HG03378 (cell line): ENCODE results near the gene AHRR.
"Not testable (repeated sequence)": the region's sequence is repeated elsewhere in the genome, so short reads cannot be mapped to it uniquely, and the experiment has no call there.

Source experiments
- ATAC-seq: cut with Tn5 transposase; IDR thresholded peaks from one replicate; pipeline ENCODE4 v1.9.1; 2021; ENCODE audit warnings: mild to moderate bottlenecking, moderate library complexity; ENCODE audit not compliant: unreplicated experiment

Gene AHRR

DNA sequence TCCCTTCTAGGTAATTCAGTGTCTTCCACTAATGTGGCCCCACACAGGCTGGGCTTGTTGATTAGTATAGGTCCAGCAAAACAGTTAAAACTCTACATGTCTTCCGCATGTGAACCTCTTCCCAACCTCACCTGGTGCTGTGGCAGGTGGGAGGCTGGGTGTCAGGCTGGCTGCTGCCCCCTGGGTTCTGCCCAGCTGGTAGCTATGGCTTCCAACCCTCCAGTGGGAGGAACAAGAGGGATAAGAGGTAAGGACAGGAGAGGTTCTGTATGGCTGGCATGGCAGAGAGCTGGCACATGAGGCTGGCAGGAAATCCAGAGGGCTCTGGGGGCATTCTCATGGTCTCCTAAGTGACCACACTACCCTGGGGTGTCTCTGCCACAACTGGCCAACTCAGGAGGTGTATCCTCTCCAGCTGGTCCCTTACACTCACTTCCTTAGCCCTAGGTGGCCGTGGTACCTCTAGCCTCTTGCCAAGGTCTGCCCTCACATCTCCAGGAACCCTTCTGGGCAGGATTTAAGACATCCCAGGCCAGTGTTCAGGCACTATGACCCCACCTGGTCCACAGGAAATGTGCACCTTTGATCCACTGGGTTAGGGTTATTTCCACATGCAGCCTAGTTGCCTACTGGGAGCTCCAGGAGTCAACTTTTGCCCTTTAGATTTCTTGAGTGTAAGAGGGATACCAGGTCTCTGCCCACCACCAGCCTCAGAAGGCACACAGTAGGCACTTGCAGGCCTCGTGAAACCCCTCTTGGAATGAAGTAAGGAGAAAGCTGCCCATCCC lies 41.7 kb downstream of the AHRR start:
- ATAC-seq = no peak

DNA sequence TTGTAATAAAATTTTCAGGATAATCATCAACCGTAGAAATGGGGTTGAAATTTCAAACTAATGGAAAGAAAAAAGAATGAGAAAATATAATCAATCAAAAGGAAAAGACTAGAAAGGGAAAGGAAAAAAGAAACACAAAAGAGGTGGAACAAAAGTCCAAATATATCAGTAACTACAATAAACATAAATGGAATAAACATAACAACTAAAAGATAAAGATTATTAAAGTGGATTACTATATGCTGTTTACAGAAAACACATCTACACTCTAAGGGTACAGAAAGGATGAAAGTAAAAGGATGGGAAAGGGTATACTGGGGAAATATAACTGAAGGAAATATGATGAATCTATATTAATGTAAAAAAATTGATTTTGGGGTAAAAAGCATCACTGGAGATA lies 43.0 kb downstream of the AHRR start:
- no peak for ATAC-seq

GRCh38 chr5:366541-367357 lies 45.2 kb downstream of the AHRR start:
- ATAC-seq = no peak

GRCh38 chr5:367358-368130 lies 46.0 kb downstream of the AHRR start:
- ATAC-seq = no peak

GRCh38 chr5:368183-369084 lies 46.9 kb downstream of the AHRR start:
- peak; percentile 71 for ATAC-seq

DNA sequence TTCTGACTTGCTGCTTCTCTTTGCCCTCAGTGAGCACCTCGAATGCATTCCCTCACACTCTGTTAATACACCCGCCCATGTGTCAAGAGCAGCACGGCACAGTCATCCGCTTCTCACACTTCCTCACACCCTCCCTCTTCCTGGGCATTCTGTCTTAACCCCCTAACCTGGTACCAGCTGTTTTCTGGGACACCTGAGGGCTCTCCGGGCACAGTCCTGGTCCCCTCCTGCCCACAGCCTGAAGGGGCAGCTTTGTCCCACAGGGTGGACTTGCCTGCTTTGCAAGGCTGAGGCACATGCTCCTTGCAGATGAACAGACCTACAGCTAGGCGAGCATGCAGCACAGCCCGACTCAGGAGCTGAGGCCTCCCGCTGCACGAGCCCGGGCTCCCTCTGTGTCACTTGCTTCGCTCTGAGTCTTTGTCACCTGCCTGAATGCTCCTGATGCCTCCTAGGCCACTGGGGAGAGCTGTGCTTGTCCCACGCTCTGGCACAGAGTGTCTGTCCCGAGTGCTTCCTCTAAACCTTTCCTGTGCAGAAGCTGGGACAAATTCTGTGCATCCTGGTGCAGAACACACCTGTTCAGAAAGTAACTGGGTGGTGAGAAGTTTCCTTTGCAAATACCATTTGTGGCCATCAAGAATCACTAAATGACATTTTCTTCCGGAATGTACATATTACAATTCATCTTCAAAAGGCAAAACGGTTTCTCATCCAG lies 47.8 kb downstream of the AHRR start:
- ATAC-seq = peak; percentile 10

DNA sequence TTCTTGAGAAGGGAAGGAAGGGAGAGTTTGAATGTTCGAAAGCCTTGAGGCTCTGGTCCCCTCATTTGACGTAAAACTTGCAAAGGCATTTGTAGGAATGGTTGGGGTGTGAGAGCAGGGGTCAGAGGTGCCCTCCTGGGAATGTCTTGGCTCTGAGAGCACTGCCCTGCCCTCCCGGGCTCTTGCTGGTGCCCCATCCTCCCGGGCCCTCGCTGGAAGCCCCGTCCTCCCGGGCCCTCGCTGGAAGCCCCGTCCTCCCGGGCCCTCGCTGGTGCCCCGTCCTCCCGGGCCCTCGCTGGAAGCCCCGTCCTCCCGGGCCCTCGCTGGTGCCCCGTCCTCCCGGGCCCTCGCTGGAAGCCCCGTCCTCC lies 48.3 kb downstream of the AHRR start:
- ATAC-seq = not testable (repeated sequence)

DNA sequence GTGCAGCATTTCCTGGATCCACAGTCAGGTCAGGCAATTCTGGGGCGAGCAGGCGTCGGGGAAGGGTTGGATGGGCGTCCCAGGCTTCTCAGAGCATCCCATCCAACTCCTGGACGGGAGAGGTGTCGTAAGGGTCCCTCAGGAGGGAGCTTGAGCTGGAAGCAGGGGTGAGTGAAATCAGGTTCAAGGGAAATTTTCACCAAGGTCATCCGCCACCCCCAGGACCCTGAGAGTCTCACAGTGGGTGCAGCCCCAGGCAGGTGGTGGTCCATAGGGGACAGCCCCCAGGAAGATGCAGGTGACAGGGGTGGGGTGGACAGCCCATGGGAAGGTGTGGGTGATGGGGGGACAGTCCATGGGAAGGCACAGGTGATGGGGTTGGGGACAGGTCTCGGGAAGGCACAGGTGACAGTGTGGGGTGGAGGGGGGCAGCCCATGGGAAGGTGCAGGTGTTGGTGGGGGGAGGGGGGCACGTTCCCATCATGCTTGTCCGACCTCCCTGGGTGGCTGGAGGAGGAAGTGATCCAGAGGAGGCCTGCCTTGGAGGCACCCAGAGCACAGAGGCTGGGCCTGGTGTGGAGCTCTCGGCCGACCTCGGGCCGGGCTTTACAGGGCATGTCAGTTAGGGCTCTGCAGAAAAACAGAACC lies 48.9 kb downstream of the AHRR start:
- ATAC-seq = no peak

DNA sequence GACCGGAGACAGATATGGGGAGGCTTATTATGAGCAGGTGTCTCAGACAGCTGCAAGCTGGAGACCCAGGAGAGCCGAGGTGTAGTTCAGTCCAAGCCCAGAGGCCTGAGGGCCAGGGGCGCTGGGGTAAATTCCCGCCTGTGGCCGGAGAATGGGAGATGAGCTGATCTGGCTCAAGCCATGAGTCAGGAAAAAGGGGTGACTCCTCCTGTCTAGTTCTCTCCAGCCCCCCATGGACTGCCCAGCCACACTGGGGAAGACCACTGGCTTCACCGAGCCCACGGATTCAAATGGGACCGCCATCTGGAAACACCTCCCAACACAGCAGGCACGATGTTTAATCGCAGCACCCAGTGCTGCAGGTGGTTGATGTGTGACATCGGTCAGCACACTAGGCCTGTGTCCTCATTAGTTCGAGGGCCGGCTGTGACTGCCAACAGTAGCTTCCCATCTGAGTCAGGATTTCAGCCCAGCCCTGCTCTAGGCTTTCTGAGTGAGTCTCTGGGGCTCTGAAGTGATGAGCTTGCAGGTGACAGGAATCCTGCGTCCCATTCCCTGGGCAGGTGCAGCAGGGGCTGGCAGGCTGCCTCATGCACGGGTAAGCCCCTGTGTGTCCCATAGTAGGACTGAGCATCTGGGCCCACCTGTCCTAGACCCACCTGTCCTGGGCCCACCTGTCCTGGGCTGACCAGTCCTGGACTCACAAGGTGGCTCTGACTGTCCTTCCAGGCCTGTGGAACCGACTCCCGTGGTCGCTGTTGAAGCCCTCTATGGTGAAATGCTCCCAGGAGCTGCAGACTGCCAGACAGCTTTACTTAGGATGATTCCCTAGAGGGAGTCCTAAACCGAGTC lies 49.7 kb downstream of the AHRR start:
- ATAC-seq = no peak

GRCh38 chr5:371811-372555 lies 50.5 kb downstream of the AHRR start:
- no peak for ATAC-seq

DNA sequence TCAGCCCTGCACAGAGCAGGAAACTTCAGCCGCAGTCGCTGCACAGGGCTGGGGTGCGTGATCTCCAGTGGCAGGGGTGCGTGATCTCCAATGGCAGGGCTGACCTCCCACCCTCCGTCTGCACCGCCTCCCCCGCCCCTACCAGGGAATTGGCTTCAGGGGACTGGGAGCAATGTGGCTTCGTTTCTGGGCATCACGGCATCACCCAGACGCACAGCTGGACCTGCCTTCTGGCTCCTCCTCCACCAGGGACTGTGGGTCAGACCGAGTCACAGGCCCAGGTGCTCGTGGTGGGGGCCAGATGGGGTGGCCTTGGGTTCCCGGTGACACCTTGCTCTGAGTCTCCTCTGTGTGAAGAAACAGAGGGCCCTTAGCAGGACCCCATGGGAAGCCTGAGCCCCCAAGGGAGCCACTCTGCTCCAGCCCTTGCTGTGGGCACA lies 51.1 kb downstream of the AHRR start:
- no peak for ATAC-seq

DNA sequence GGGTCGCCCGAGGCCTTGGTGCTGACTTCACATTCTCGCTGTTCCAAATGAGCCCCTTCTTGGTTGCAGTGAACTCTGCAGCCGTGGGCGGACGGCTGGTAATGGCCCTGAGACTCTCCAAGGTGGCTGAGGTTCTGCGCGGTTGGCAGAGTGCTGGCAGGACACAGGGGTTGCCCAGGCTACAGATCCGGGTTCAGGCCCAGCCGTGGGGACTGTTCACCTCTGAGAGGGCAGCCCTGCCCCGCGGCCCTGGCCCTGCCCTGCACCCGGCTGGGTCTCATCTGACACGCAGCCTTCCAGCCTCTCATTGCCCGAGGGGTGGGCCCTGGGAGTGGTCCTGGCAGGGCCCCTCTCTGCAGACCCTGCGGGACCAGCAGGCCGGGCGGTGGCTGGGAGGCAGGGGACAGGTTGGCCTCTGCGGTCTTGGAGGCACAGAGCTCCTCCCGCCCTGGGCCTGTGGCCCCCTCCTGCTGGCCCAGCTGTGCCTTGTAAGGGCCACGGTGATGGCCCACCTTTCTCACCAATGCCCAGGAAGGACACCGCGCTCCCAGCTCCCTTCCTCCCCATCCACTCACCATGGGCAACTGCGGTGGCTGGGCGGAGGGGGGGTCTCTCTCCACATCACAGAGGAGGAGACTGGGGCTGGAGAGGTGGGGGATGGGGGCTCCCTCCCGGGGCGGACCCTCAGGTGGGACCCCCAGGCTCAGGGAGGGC lies 51.6 kb downstream of the AHRR start:
- ATAC-seq = no peak

- ATAC-seq = no peak
Observed at GRCh38 chr5:373710-374602, 52.4 kb downstream of the AHRR start.

DNA sequence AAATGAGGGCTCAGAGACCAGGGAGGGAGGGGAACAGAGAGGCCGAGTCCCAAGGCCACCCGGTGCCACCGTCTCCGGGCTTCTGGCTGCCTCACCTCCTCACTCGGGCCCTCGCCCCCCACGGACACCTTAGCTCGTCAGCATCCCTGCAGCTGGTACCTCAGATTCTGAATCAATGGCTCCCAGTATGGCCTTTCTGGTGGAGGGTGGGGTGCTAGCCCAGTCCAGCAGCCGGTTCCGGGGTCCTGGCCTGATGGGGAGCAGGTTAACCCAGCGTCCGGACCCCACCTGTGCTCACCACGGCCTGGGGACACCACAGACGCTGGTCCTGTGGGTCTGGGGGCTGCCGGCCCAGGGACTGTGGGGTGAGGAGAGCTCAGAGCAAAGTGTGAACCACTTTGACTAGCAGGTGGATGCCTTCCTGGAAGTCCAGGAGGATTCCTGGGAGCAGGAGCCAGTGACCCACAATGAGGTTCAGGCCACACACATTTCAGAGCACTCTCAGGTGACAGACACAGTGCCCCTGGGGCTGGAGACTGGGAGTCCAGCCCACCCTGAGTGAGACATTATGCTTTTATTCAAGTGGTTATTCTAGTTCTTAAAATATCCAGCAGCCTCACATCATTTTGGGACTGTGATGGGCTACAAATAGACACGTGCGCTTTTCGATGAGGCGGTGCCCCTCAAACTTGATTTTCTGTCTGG lies 53.3 kb downstream of the AHRR start:
- ATAC-seq = no peak

DNA sequence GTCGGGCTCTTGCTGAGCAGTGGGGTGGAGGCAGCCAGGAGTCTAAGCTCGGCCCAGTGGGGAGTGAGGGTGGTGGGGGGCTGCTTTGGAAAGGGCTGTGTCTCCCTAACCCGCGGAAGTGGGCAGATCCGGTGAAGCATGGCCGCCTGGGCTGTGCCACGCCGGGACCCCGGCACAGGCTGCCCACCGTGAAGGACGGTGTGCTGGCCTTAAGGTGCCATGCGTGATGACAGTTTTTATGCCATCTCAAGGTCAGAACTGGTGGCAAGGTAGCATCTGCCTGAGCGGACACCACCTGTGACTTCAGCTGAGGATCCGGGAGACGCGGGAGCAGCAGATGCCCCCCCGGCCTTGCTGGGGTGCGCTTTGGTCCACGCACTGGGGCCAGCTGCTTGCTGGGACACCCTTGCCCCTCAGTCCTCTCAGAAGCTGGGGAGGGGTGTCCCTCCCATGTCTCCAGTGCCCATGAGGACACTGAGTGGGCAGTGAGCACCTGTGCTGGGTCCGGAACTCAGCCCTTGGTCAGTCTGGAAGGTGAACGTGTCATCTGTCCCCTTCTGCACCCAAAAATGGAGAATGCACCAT lies 53.9 kb downstream of the AHRR start:
- no peak for ATAC-seq
